Testis (tissue), 2 donors: ENCODE results near the gene SPOCK2.

Source experiments
- POLR2A ChIP-seq: fragments of 450-650 bp; IDR thresholded peaks from one replicate; pipeline ENCODE4 v1.6.1; 2017; ENCODE audit warnings: antibody characterized with exemption, mild to moderate bottlenecking, moderate library complexity
- TF ChIP-seq, protein P1 (sequence below), 3 experiments: fragments of 450-650 bp in 2 of 3; fragments of 200-600 bp in 1 of 3; sonication (generic) in 1 of 3; IDR thresholded peaks; one replicate each; pipeline ENCODE4 v1.5.1; 2016 to 2019; ENCODE audit warnings: antibody characterized with exemption in 3 of 3, mild to moderate bottlenecking in 2 of 3, moderate library complexity in 1 of 3

DNA sequence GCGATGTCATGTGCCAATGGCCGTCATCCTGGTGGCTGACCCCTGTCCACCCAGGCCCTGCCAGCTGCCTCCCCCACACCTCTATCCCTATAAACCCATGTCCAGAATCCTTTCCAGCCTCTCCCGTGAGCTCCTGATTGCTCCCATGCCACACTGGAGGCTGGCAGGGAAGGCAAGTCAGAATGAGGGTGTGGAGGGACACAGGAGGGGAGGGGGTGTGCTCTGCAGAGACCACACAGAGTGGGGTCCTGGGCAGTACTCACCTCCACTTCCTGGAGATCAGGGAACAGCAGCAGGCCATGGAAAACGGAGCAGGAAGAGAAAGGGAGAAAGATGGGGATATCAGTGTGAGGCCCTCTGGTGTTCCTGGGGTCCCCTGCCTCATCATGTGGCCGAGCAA lies 15.7 kb downstream of the SPOCK2 start:
- TF ChIP-seq, protein P1, sequence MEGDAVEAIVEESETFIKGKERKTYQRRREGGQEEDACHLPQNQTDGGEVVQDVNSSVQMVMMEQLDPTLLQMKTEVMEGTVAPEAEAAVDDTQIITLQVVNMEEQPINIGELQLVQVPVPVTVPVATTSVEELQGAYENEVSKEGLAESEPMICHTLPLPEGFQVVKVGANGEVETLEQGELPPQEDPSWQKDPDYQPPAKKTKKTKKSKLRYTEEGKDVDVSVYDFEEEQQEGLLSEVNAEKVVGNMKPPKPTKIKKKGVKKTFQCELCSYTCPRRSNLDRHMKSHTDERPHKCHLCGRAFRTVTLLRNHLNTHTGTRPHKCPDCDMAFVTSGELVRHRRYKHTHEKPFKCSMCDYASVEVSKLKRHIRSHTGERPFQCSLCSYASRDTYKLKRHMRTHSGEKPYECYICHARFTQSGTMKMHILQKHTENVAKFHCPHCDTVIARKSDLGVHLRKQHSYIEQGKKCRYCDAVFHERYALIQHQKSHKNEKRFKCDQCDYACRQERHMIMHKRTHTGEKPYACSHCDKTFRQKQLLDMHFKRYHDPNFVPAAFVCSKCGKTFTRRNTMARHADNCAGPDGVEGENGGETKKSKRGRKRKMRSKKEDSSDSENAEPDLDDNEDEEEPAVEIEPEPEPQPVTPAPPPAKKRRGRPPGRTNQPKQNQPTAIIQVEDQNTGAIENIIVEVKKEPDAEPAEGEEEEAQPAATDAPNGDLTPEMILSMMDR (IDR thresholded peaks at IDR 0.05): no peak
- TF ChIP-seq POLR2A: no peak
